Measurements from ENCODE around the gene GSE1. TPM values are rescaled to one million over a fixed set of nuclear protein-coding genes. Genes with fewer than 3 reads are reported as not detected.

The GSE1 gene
- total and polyA plus RNA-seq, 9 of the 15 experiments (the other 6 are each of a cell fraction or from before 2014, with no cell fraction given): 12.2 to 244 (median 57.9) TPM

DNA sequence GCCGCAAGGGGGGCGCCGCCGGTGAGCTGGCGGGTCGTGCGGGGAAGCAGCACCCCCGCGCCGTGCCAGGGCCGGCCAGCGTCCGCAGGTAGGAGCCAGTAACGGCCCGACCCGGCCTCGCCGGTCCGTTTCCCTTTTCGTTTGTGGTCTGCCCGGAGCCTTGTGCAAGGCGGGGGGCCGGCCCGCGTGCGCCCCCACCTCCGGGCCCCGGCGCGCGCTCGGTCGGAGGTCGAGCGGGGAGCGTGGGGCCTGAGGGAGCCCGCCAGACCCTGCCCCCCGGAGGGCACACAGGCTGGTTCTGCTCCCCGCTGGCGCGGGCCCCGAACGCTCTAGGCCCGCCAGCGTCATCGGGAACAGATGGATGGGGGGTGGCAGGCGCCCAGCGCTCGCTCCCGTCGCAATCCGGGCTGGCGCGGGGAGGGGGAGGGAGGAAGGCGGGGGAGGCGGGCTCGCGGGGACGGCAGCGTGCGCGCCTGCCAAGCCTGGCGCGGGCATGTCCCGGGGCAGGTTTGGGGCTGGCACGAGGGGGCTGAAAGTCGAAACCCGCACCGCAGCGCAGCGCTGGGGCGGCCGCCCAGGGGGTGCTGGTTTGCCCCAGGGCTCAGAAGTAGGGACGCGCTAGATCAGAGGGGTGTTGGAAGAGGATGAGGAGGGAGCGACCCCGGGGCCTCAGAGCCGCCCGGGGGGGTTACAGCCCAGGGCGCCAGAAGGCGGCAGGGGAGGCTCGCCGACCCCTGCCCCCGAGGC is 1.5 kb upstream of the GSE1 start (continued):
- TF ChIP-seq, protein P1, sequence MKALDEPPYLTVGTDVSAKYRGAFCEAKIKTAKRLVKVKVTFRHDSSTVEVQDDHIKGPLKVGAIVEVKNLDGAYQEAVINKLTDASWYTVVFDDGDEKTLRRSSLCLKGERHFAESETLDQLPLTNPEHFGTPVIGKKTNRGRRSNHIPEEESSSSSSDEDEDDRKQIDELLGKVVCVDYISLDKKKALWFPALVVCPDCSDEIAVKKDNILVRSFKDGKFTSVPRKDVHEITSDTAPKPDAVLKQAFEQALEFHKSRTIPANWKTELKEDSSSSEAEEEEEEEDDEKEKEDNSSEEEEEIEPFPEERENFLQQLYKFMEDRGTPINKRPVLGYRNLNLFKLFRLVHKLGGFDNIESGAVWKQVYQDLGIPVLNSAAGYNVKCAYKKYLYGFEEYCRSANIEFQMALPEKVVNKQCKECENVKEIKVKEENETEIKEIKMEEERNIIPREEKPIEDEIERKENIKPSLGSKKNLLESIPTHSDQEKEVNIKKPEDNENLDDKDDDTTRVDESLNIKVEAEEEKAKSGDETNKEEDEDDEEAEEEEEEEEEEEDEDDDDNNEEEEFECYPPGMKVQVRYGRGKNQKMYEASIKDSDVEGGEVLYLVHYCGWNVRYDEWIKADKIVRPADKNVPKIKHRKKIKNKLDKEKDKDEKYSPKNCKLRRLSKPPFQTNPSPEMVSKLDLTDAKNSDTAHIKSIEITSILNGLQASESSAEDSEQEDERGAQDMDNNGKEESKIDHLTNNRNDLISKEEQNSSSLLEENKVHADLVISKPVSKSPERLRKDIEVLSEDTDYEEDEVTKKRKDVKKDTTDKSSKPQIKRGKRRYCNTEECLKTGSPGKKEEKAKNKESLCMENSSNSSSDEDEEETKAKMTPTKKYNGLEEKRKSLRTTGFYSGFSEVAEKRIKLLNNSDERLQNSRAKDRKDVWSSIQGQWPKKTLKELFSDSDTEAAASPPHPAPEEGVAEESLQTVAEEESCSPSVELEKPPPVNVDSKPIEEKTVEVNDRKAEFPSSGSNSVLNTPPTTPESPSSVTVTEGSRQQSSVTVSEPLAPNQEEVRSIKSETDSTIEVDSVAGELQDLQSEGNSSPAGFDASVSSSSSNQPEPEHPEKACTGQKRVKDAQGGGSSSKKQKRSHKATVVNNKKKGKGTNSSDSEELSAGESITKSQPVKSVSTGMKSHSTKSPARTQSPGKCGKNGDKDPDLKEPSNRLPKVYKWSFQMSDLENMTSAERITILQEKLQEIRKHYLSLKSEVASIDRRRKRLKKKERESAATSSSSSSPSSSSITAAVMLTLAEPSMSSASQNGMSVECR (CRISPR knock-in tag; IDR thresholded peaks at IDR 0.05): peak; percentile 71
- TF ChIP-seq CREB1 (IDR thresholded peaks at IDR 0.05): 0 out of 2 replicates have a peak, but pooled peaks have one; percentile 30
- TF ChIP-seq CREB1 (CRISPR knock-in tag; IDR thresholded peaks at IDR 0.05): no peak
- TF ChIP-seq SMARCC2 (IDR thresholded peaks at IDR 0.05; ENCODE audit: low read depth): no peak
- no peak for TF ChIP-seq TEAD4 (IDR thresholded peaks at IDR 0.05; ENCODE audit: low read length)
- TF ChIP-seq TEAD4 (CRISPR knock-in tag; IDR thresholded peaks at IDR 0.05; ENCODE audit: borderline replicate concordance): 0 out of 2 replicates have a peak, but pooled peaks have one; percentile 55
- TF ChIP-seq EP400 (IDR thresholded peaks at IDR 0.05): peak; percentile 14; the same call in 1 of the 2 replicates
- TF ChIP-seq NCOR1 (IDR thresholded peaks at IDR 0.05): 0 out of 2 replicates have a peak, but pooled peaks have one; percentile 7
- TF ChIP-seq CTBP1 (IDR thresholded peaks at IDR 0.05; ENCODE audit: borderline replicate concordance): peak; percentile 57; the same call in 1 of the 2 replicates
- no peak for TF ChIP-seq ZNF644 (tag; IDR thresholded peaks at IDR 0.05; ENCODE audit: low read depth)
- no peak for TF ChIP-seq ARNT (IDR thresholded peaks at IDR 0.05)
- peak; percentile 80 for TF ChIP-seq ZFX (CRISPR knock-in tag; IDR thresholded peaks at IDR 0.05)
- TF ChIP-seq, protein P2, sequence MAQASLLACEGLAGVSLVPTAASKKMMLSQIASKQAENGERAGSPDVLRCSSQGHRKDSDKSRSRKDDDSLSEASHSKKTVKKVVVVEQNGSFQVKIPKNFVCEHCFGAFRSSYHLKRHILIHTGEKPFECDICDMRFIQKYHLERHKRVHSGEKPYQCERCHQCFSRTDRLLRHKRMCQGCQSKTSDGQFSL (CRISPR knock-in tag; IDR thresholded peaks at IDR 0.05): peak; percentile 78
- TF ChIP-seq, protein P2 (tag; IDR thresholded peaks at IDR 0.05): no peak; a peak in 1 of 4 replicates
- TF ChIP-seq PHF8 (IDR thresholded peaks at IDR 0.05; ENCODE audit: borderline replicate concordance, low read length): peak; percentile 46; the same call in 1 of the 2 replicates
- TF ChIP-seq, protein P3, sequence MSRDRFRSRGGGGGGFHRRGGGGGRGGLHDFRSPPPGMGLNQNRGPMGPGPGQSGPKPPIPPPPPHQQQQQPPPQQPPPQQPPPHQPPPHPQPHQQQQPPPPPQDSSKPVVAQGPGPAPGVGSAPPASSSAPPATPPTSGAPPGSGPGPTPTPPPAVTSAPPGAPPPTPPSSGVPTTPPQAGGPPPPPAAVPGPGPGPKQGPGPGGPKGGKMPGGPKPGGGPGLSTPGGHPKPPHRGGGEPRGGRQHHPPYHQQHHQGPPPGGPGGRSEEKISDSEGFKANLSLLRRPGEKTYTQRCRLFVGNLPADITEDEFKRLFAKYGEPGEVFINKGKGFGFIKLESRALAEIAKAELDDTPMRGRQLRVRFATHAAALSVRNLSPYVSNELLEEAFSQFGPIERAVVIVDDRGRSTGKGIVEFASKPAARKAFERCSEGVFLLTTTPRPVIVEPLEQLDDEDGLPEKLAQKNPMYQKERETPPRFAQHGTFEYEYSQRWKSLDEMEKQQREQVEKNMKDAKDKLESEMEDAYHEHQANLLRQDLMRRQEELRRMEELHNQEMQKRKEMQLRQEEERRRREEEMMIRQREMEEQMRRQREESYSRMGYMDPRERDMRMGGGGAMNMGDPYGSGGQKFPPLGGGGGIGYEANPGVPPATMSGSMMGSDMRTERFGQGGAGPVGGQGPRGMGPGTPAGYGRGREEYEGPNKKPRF (IDR thresholded peaks at IDR 0.05; ENCODE audit: low read depth, low read length): no peak
- no peak for TF ChIP-seq SAFB2 (IDR thresholded peaks at IDR 0.05; ENCODE audit: borderline replicate concordance, low read depth, low read length, severe bottlenecking)
- TF ChIP-seq MCM5 (IDR thresholded peaks at IDR 0.05; ENCODE audit: low read depth): no peak
- TF ChIP-seq, protein P4, sequence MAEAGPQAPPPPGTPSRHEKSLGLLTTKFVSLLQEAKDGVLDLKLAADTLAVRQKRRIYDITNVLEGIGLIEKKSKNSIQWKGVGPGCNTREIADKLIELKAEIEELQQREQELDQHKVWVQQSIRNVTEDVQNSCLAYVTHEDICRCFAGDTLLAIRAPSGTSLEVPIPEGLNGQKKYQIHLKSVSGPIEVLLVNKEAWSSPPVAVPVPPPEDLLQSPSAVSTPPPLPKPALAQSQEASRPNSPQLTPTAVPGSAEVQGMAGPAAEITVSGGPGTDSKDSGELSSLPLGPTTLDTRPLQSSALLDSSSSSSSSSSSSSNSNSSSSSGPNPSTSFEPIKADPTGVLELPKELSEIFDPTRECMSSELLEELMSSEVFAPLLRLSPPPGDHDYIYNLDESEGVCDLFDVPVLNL (CRISPR knock-in tag; IDR thresholded peaks at IDR 0.05; ENCODE audit: low read depth): no peak
- TF ChIP-seq L3MBTL2 (IDR thresholded peaks at IDR 0.05): peak; percentile 32
